ENCODE data around the gene BRPF1. TPM values are rescaled to one million over a fixed set of nuclear protein-coding genes. Genes with fewer than 3 reads are reported as not detected.

The BRPF1 gene
- total and polyA plus RNA-seq, 10 of the 15 experiments (the other 5 are each of a cell fraction or from before 2014, with no cell fraction given): 1.2 to 25.3 (median 13.6) TPM

- TF ChIP-seq MLLT1 (IDR thresholded peaks at IDR 0.05): peak; percentile 76
- TF ChIP-seq SREBF1 (IDR thresholded peaks at IDR 0.05; ENCODE audit: low read length): no peak
- no peak for TF ChIP-seq FOS (IDR thresholded peaks at IDR 0.05; ENCODE audit: borderline replicate concordance, extremely low read depth, insufficient read length)
- peak; percentile 66 for TF ChIP-seq NR2F1 (conservative IDR thresholded peaks at IDR 0.05)
- no peak for TF ChIP-seq ZNF687 (IDR thresholded peaks at IDR 0.05)
- no peak for TF ChIP-seq RAD51 (IDR thresholded peaks at IDR 0.05)
- TF ChIP-seq WRNIP1 (IDR thresholded peaks at IDR 0.05; ENCODE audit: borderline replicate concordance, low read depth, low read length): no peak
- peak; percentile 11; the same call in 1 of the 2 replicates for TF ChIP-seq NRF1 (conservative IDR thresholded peaks at IDR 0.05; ENCODE audit: low read depth, low read length)
- TF ChIP-seq E2F8 (IDR thresholded peaks at IDR 0.05; ENCODE audit: low read depth, partially characterized antibody): peak; percentile 85
- no peak for TF ChIP-seq MAX (IDR thresholded peaks at IDR 0.05; ENCODE audit: low read depth, low read length)
- TF ChIP-seq IRF5 (IDR thresholded peaks at IDR 0.05; ENCODE audit: borderline replicate concordance): no peak
- no peak for TF ChIP-seq STAT3 (IDR thresholded peaks at IDR 0.05; ENCODE audit: low read depth, low read length)
- peak; percentile 97 for TF ChIP-seq RELB (IDR thresholded peaks at IDR 0.05; ENCODE audit: low read depth)
Observed at GRCh38 chr3:9731206-9732079, at the start of gene BRPF1 (continued).

All from GM12878 (cell line).